Activated CD8-positive, alpha-beta T cell treated with anti-CD3 and anti-CD28 coated beads, Interleukin-2, amount 10 ng/mL, durations not matched to agents 7 days and 5 days (primary cell): ENCODE data around the gene SLC10A1. TPM values are rescaled to one million over a fixed set of nuclear protein-coding genes. Genes with fewer than 3 reads are reported as not detected.

ENCODE experiments used
- ATAC-seq: fragments of 150-1000 bp; cut with Tn5 transposase; one replicate; pipeline ENCODE4 v1.10.0; 2021; ENCODE audit warnings: moderate library complexity
- CTCF ChIA-PET: fragments of 350-600 bp; sonication (Branson Sonifier 250); formaldehyde crosslinking; loops from one replicate; lab custom pipeline; 2021; ENCODE audit warnings: antibody characterized with exemption; lab: Charles Lee
- POLR2A ChIA-PET: fragments of 350-600 bp; sonication (Branson Sonifier 250); formaldehyde crosslinking; loops from one replicate; lab custom pipeline; 2021; ENCODE audit warnings: antibody characterized with exemption; lab: Charles Lee
- DNase-seq: peaks from one replicate; pipeline ENCODE4 v3.0.0-alpha.2; 2020
- H3K27ac Mint-ChIP-seq: one replicate; pipeline ENCODE4 v1.8.0; 2021; ENCODE audit warnings: mild to moderate bottlenecking, mixed read lengths
- H3K27me3 Mint-ChIP-seq: one replicate; pipeline ENCODE4 v1.8.0; 2021; ENCODE audit warnings: low read depth, mixed read lengths
- H3K36me3 Mint-ChIP-seq: one replicate; pipeline ENCODE4 v1.8.0; 2021; ENCODE audit warnings: low read depth, mixed read lengths
- H3K4me1 Mint-ChIP-seq: one replicate; pipeline ENCODE4 v1.8.0; 2021; ENCODE audit warnings: low read depth, mixed read lengths
- H3K4me3 Mint-ChIP-seq: one replicate; pipeline ENCODE4 v1.8.0; 2021; ENCODE audit warnings: mild to moderate bottlenecking, mixed read lengths
- H3K9me3 Mint-ChIP-seq: one replicate; pipeline ENCODE4 v1.8.0; 2022; ENCODE audit warnings: mixed read lengths; ENCODE audit not compliant: insufficient read depth
- total RNA-seq, 2 experiments: library from RNA; stranded (reverse); gene quantifications; one replicate each; pipeline ENCODE4 v1.2.3, GENCODE V29; 2021

Gene SLC10A1
- total RNA-seq, 2 experiments from 2014 or later = not detected

DNA sequence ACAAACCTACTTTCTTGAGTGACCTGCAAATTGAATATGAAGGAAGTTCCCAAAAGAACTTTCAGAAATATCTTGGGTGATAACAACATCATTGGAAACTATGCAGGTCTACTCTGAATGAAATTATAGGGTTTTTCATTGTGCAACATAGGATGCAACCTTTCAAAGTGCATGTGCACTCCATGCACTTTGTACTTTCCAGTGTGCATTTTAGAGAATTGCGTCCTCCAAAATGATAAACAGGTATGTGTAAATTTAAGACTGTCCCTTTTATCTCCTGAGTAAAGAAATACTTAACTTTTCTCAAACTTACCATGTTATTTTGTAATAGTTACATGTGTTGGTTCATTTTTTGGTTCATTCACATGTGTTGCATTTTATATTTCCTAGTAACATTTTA lies 16.9 kb downstream of the SLC10A1 start:
- ATAC-seq = no peak
- Mint-ChIP-seq H3K4me1 (peaks cover 28% of the 10 kb centered on the region), H3K36me3 (peaks cover 53% of the 10 kb centered on the region), H3K9me3 (no peaks in the 10 kb centered on the region), H3K27ac (no peak overlapping the region), H3K27me3 (no peaks in the 10 kb centered on the region), H3K4me3 (no peak overlapping the region)
- POLR2A ChIA-PET = no interaction called here
- DNase-seq = no peak
- CTCF ChIA-PET = no interaction called here

DNA sequence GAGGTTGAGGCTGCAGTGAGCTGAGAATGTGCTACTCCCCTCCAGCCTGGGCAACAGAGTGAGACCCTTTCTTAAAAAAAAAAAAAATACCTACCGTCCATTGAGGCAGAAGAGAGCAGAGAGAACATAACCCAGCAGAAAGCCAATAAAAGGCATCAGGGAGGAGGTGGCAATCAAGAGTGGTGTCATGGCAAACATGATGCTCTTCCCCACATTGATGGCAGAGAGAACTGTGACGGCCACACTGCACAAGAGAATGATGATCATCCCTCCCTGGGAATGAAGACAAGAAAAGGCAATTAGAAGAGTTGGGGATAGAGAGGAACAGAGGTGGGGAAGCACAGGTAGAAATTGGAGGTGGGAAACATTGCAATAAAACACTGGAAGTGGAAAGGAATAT lies 18.0 kb downstream of the SLC10A1 start:
- no peak for ATAC-seq
- H3K9me3 Mint-ChIP-seq = no peaks in the 10 kb centered on the region
- DNase-seq = no peak
- H3K4me3 Mint-ChIP-seq = no peak overlapping the region
- no peaks in the 10 kb centered on the region for H3K27me3 Mint-ChIP-seq
- CTCF ChIA-PET = no interaction called here
- H3K27ac Mint-ChIP-seq = no peak overlapping the region
- POLR2A ChIA-PET = no interaction called here
- H3K36me3 Mint-ChIP-seq = peaks cover 62% of the 10 kb centered on the region
- peaks cover 34% of the 10 kb centered on the region for H3K4me1 Mint-ChIP-seq

GRCh38 chr14:69776875-69777453 lies 20.1 kb downstream of the SLC10A1 start:
- Mint-ChIP-seq H3K4me3 (no peak overlapping the region), H3K36me3 (peaks cover 80% of the 10 kb centered on the region), H3K27ac (peak overlapping the region; percentile 2), H3K27me3 (no peaks in the 10 kb centered on the region), H3K4me1 (peaks cover 48% of the 10 kb centered on the region), H3K9me3 (no peaks in the 10 kb centered on the region)
- ChIA-PET CTCF (interaction anchor here (1.5 kb wide), 1 partner anchor 9 kb away, joined by 3 read pairs; the partner anchor contains the start of gene SRSF5), POLR2A (interaction anchor here (2.4 kb wide), 1 partner anchor 10 kb away, joined by 17 read pairs; the partner anchor contains the start of gene SRSF5)
- no peak for ATAC-seq
- DNase-seq = no peak

- POLR2A ChIA-PET = interaction anchor here (2.4 kb wide), 1 partner anchor 8 kb away, joined by 17 read pairs; the partner anchor contains the start of gene SRSF5
- CTCF ChIA-PET = no interaction called here
Observed at GRCh38 chr14:69775012-69775411, 22.0 kb downstream of the SLC10A1 start.

DNA sequence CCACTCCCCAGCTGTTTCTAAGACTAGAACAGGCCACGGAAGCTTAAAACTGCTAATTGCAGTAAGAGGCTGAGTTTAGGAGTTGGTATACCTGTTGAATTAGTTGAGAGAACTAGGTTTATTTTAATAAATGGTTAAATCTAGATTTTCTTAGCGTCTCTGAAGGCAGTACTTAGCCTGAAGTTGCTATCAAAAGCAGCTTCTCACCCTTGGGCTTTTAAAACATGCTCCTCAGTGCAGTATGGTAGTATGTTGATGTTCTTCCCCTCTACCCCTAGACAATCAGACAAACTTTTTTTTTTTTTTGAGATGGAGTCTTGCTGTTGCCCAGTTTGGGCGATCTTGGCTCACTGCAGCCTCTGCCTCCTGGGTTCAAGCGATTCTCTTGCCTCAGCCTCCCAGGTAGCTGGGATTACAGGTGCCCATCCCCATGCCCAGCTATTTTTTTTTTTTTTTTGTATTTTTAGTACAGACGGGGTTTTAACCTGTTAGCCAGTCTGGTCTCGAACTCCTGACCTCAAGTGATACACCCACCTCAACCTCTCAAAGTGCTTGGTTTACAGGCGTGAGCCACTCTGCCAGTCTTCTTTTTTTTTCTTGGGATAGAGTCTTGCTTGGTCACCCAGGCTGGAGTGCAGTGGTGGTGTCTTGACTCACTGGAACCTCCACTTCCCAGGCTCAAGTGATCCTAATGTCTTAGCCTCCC lies 23.3 kb downstream of the SLC10A1 start:
- peaks cover 72% of the 10 kb centered on the region for H3K4me1 Mint-ChIP-seq
- no peak overlapping the region for H3K27ac Mint-ChIP-seq
- no peaks in the 10 kb centered on the region for H3K9me3 Mint-ChIP-seq
- no peak overlapping the region for H3K4me3 Mint-ChIP-seq
- CTCF ChIA-PET = interaction anchor here (1.0 to 1.5 kb wide), 4 partner anchors 43 to 200 kb away, joined by 3 read pairs; no protein-coding TSS in a partner anchor
- POLR2A ChIA-PET = interaction anchor here (0.9 kb wide), 1 partner anchor 11 kb away, joined by 3 read pairs; no protein-coding TSS in a partner anchor
- ATAC-seq (peak; percentile 17), DNase-seq (no peak)
- peaks cover 90% of the 10 kb centered on the region for H3K36me3 Mint-ChIP-seq
- no peaks in the 10 kb centered on the region for H3K27me3 Mint-ChIP-seq

More at GRCh38 chr14:69775012-69775411, 22.0 kb downstream of the SLC10A1 start:
- Mint-ChIP-seq H3K27me3 (no peaks in the 10 kb centered on the region), H3K4me3 (no peak overlapping the region), H3K9me3 (no peaks in the 10 kb centered on the region), H3K36me3 (peaks cover 88% of the 10 kb centered on the region), H3K4me1 (peaks cover 61% of the 10 kb centered on the region), H3K27ac (no peak overlapping the region)
- no peak for DNase-seq
- ATAC-seq = no peak

- Mint-ChIP-seq H3K4me3 (no peak overlapping the region), H3K9me3 (no peaks in the 10 kb centered on the region), H3K27me3 (no peaks in the 10 kb centered on the region), H3K4me1 (peaks cover 72% of the 10 kb centered on the region), H3K27ac (peak overlapping the region; percentile 37), H3K36me3 (peaks cover 91% of the 10 kb centered on the region)
- ChIA-PET POLR2A (interaction anchor here (0.6 to 0.9 kb wide), 3 partner anchors 9 to 336 kb away, joined by 3 read pairs; no protein-coding TSS in a partner anchor), CTCF (interaction anchor here (1.1 to 1.4 kb wide), 2 partner anchors 41 to 169 kb away, joined by 3 read pairs; no protein-coding TSS in a partner anchor)
- ATAC-seq (no peak), DNase-seq (no peak)
Observed at GRCh38 chr14:69772082-69773017, 24.7 kb downstream of the SLC10A1 start.

DNA sequence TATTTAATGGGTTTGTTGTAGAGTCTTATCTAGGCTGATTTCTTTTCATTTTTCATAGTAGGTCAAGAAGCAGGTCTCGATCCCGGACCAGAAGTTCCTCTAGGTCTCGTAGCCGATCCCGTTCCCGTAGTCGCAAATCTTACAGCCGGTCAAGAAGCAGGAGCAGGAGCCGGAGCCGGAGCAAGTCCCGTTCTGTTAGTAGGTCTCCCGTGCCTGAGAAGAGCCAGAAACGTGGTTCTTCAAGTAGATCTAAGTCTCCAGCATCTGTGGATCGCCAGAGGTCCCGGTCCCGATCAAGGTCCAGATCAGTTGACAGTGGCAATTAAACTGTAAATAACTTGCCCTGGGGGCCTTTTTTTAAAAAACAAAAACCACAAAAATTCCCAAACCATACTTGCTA lies 25.9 kb downstream of the SLC10A1 start:
- Mint-ChIP-seq H3K4me3 (no peak overlapping the region), H3K9me3 (no peaks in the 10 kb centered on the region), H3K36me3 (peaks cover 86% of the 10 kb centered on the region), H3K27ac (no peak overlapping the region), H3K27me3 (no peaks in the 10 kb centered on the region), H3K4me1 (peaks cover 68% of the 10 kb centered on the region)
- ChIA-PET CTCF (interaction anchor here (1.4 kb wide), 1 partner anchor 40 kb away, joined by 3 read pairs; no protein-coding TSS in a partner anchor), POLR2A (no interaction called here)
- ATAC-seq (no peak), DNase-seq (no peak)

- POLR2A ChIA-PET = no interaction called here
- CTCF ChIA-PET = no interaction called here
- Mint-ChIP-seq H3K4me1 (peaks cover 68% of the 10 kb centered on the region), H3K27me3 (no peaks in the 10 kb centered on the region), H3K9me3 (peaks cover 4% of the 10 kb centered on the region), H3K27ac (no peak overlapping the region), H3K4me3 (no peak overlapping the region), H3K36me3 (peaks cover 84% of the 10 kb centered on the region)
- ATAC-seq (no peak), DNase-seq (no peak)
Observed at GRCh38 chr14:69770559-69770958, 26.5 kb downstream of the SLC10A1 start.

- peak overlapping the region; percentile 12 for H3K4me3 Mint-ChIP-seq
- ChIA-PET CTCF (no interaction called here), POLR2A (no interaction called here)
- H3K9me3 Mint-ChIP-seq = peaks cover 4% of the 10 kb centered on the region
- H3K36me3 Mint-ChIP-seq = peaks cover 78% of the 10 kb centered on the region
- no peaks in the 10 kb centered on the region for H3K27me3 Mint-ChIP-seq
- DNase-seq = no peak
- ATAC-seq = no peak
- H3K27ac Mint-ChIP-seq = peak overlapping the region; percentile 60
- H3K4me1 Mint-ChIP-seq = peaks cover 63% of the 10 kb centered on the region
Observed at GRCh38 chr14:69769623-69770022, 27.4 kb downstream of the SLC10A1 start.

GRCh38 chr14:69768873-69769272 lies 28.2 kb downstream of the SLC10A1 start:
- ATAC-seq (no peak), DNase-seq (no peak)
- Mint-ChIP-seq H3K27me3 (no peaks in the 10 kb centered on the region), H3K9me3 (peaks cover 9% of the 10 kb centered on the region), H3K4me3 (peak overlapping the region; percentile 98), H3K27ac (peak overlapping the region; percentile 100), H3K4me1 (peaks cover 62% of the 10 kb centered on the region), H3K36me3 (peaks cover 71% of the 10 kb centered on the region)
- ChIA-PET POLR2A (interaction anchor here (3.3 kb wide), 1 partner anchor 157 kb away, joined by 21 read pairs; the partner anchor contains the start of gene SUSD6), CTCF (no interaction called here)

DNA sequence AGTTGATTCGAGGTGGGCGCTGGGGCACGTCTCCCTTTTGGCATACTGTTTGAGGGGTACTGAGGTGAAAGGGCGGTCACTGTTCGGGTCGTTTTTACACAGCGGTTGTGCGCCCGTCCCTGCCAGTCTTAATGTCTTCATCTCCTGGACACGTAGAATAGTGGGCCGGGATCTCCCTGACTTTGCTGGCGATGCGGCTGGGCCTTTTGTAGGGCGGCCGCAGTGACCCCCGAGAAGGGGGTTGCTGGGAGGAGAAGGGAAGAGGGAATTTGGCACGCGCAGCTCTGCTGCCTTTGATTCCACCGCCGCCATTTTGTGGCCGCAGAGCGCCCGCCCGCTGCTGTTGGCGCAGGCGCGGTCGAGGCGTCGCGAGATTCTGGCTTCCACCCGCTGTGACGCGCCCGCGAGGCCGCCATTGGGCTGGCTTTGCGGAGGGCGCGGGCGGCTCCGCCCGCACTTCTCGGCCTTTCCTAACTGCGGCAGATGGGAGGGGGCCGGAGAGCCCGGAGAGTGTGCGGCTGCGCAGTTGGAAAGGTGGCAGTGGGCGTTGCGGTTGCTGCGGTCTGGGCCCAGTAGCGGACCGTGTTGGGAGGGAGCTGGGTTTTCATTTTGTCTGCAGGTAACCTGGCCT lies 29.6 kb downstream of the SLC10A1 start:
- Mint-ChIP-seq H3K36me3 (peaks cover 61% of the 10 kb centered on the region), H3K27ac (peak overlapping the region; percentile 100), H3K4me1 (peaks cover 60% of the 10 kb centered on the region), H3K27me3 (no peaks in the 10 kb centered on the region), H3K9me3 (peaks cover 12% of the 10 kb centered on the region), H3K4me3 (peak overlapping the region; percentile 98)
- ATAC-seq (peak; percentile 68), DNase-seq (peak; percentile 92)
- POLR2A ChIA-PET = interaction anchor here (0.6 to 3.3 kb wide), 27 partner anchors 9 to 1204 kb away, joined by 3 to 27 read pairs (median 4); partner anchors contain the start of genes MAP3K9 and SUSD6
- CTCF ChIA-PET = interaction anchor here (0.9 to 1.5 kb wide), 4 partner anchors 9 to 163 kb away, joined by 3 read pairs; no protein-coding TSS in a partner anchor
